ENCODE data around the gene RNF208. TPM values are rescaled to one million over a fixed set of nuclear protein-coding genes. Genes with fewer than 3 reads are reported as not detected.
A peak's percentile ranks its signal among the peaks of the same experiment; 100 is the strongest.

Gene RNF208
- total and polyA plus RNA-seq, 2 donors (not counting 3 experiments of a cell fraction or from before 2014, with no cell fraction given) = 1.3 to 4.8 TPM

- Histone ChIP-seq H3K9me3 (replicated peaks; ENCODE audit: control insufficient read depth, insufficient read depth, low read length) (no peaks in the 10 kb centered on the region), H3K9ac (replicated peaks; ENCODE audit: extremely low read depth, insufficient read depth, low read length) (peak overlapping the region; percentile 65), H2AFZ (ENCODE audit: low read depth, low read length) (peak overlapping the region; percentile 56), H3K27me3 (ENCODE audit: control insufficient read depth in 2 of 2, insufficient read depth in 2 of 2, low read length in 2 of 2) (no peaks in the 10 kb centered on the region), H4K20me1 (replicated peaks; ENCODE audit: control insufficient read depth, extremely low read depth, insufficient read depth, low read length) (no peaks in the 10 kb centered on the region), H3K9me1 (replicated peaks; ENCODE audit: control insufficient read depth, extremely low read depth, insufficient read depth, low read length) (no peaks in the 10 kb centered on the region), H3K79me2 (ENCODE audit: control insufficient read depth, insufficient read depth, low read length) (peaks cover 18% of the 10 kb centered on the region), H3K4me1 (ENCODE audit: control insufficient read depth, extremely low read depth, insufficient read depth, low read length) (peaks cover 14% of the 10 kb centered on the region), H3K4me3 (replicated peaks in 1 of 3; ENCODE audit: insufficient read depth in 1 of 3, low read depth in 1 of 3, low read length in 3 of 3) (peak overlapping the region; percentile 12 to 94 (median 41)), H3K4me2 (ENCODE audit: insufficient read depth, low read length) (peak overlapping the region; percentile 71), H3K27ac (ENCODE audit: insufficient read depth, low read depth, low read length) (no peak overlapping the region), H3K36me3 (ENCODE audit: control insufficient read depth in 2 of 2, extremely low read depth in 1 of 2, insufficient read depth in 2 of 2, low read length in 2 of 2) (peaks cover 2 to 5% of the 10 kb centered on the region in 2 experiments)
- ChIA-PET POLR2A (interaction anchor here (1.0 to 4.9 kb wide), 3 partner anchors 13 to 15 kb away, joined by 3 to 66 read pairs (median 14); partner anchors contain the start of gene TUBB4B), CTCF (interaction anchor here (1.2 to 4.4 kb wide), 6 partner anchors 11 to 168 kb away, joined by 3 to 31 read pairs (median 6); partner anchors contain the start of genes EXD3, NOXA1, TOR4A and TUBB4B)
- dilution Hi-C loops (cut with MboI; ENCODE audit: extremely low pct_ligation_motif_present, low sequenced_read_pairs) (no loop called here), intact Hi-C loops (cut with micrococcal nuclease) (loop anchor here (1.0 to 2.0 kb wide), 3 partner anchors 13 to 22 kb away; partner anchors contain the start of gene TOR4A)
- no peak for TF ChIP-seq CTCF (IDR thresholded peaks at IDR 0.05; ENCODE audit: extremely low read depth in 1 of 2, insufficient read depth in 1 of 2, low read depth in 1 of 2, low read length in 2 of 2)
- no peak for TF ChIP-seq FOS (IDR thresholded peaks at IDR 0.05; ENCODE audit: borderline replicate concordance, insufficient read depth, low read length)
- TF ChIP-seq, protein P1, sequence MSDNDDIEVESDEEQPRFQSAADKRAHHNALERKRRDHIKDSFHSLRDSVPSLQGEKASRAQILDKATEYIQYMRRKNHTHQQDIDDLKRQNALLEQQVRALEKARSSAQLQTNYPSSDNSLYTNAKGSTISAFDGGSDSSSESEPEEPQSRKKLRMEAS (IDR thresholded peaks at IDR 0.05; ENCODE audit: insufficient read depth, insufficient read length) = no peak
- no peak for TF ChIP-seq JUN (IDR thresholded peaks at IDR 0.05; ENCODE audit: borderline replicate concordance, insufficient read depth, insufficient read length, low read depth)
- TF ChIP-seq GATA2 (IDR thresholded peaks at IDR 0.05; ENCODE audit: insufficient read depth, insufficient read length, low read depth, low read length) = no peak
- no peak for TF ChIP-seq POLR2AphosphoS5 (IDR thresholded peaks at IDR 0.05; ENCODE audit: insufficient read depth, low read depth, low read length)
- TF ChIP-seq POLR2A (IDR thresholded peaks at IDR 0.05; ENCODE audit: low read depth, low read length) = no peak
- TF ChIP-seq EZH2 (IDR thresholded peaks at IDR 0.05; ENCODE audit: borderline replicate concordance, low read depth, low read length, severe bottlenecking) = no peak
- TF ChIP-seq MYC (IDR thresholded peaks at IDR 0.05; ENCODE audit: low read depth, low read length) = no peak
- DNase-seq (ENCODE audit: low read depth, low spot score) (peak; percentile 38), FAIRE-seq (peak; percentile 42)
- no TSS peak for BruUV-seq (replicated peaks)
These were observed 33.5 kb upstream of the RNF208 start for GRCh38 chr9:137255448-137256114.

Measured in endothelial cell of umbilical vein (primary cell).